ENCODE results near the gene HLA-B. TPM values are rescaled to one million over a fixed set of nuclear protein-coding genes. Genes with fewer than 3 reads are reported as not detected.

Gene HLA-B
- total RNA-seq, 1 donor from 2014 or later = 562 TPM

DNA sequence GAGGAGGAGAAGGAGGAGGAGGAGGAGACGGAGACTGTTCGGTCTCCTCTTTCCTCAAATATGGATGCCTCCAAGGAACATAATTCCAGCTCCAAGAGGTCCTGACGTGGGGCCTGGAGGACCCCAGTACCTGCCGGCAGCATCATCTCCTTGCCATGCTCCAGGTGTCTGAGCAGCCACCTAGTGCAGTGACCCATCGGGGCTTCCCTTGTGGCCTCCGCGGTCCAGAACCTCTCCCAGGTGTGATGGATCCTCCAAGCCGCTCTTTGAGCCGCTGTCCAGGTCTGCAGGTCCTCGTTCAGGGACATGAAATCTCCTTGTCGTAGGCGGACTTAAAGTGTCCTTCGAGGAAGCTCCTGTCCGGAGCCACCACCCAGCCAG, 49.3 kb downstream of the HLA-B start:
- DNase-seq (ENCODE audit: low spot score) = no peak

DNA sequence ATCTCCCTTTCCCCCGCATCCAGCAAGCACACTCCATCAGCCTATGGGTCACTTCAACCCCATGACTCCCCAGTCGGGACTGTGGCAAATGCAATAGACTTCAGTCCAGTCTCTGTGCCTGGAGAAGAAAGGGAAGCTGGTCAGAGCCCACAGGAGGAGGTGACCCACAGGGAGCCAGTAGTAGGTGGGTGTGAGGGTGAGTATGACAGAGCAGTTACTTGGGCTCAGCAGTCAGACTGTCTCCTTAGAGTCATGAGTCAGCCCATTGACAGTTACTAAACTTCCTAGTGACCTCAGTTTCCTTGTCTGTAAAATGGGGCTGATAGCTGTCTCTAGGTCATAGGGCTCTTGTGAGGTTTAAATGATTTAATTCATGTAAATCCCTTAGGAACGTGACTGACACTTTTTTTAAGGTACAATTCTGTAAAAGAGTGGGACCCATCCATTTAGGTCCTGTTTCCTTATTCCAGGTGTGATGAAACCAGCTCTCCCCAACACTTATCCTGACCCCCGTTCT, 51.2 kb downstream of the HLA-B start:
- DNase-seq (ENCODE audit: low spot score) = no peak

DNA sequence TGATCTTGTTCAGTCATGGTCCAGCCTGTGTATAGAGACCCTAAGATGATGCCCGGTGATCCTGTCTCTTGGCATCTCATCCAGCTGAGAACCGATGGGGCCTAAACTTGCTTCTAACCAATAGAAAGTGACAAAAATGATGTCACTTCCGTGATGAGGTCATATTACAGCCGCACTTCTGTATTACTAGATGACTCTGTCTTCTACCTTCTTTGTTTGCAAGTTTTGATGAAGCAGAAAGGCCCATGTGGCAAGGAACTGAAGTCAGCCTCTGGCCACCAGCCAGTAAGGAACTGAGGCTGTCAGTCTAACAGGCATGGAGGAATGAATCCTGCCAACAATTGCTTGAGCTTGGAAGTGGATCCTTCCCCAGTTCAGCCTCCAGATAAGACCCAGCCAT, 52.3 kb downstream of the HLA-B start:
- no peak for DNase-seq (ENCODE audit: low spot score)

Other genes starting within 250 kb of the HLA-B start
- gene C6orf15, start 244.6 kb downstream of the HLA-B start, total RNA-seq = not detected
- 0.10 TPM for gene PSORS1C1, start 242.4 kb downstream of the HLA-B start, total RNA-seq
- gene CDSN, start 236.7 kb downstream of the HLA-B start, total RNA-seq = not detected
- gene PSORS1C2, start 218.1 kb downstream of the HLA-B start, total RNA-seq = not detected
- 23.4 TPM for gene CCHCR1, start 199.4 kb downstream of the HLA-B start, total RNA-seq
- 5.9 TPM for gene TCF19, start 198.6 kb downstream of the HLA-B start, total RNA-seq
- 9.5 TPM for gene POU5F1, start 186.5 kb downstream of the HLA-B start, total RNA-seq
- 451 TPM for gene HLA-C, start 85.1 kb downstream of the HLA-B start, total RNA-seq
- 27.7 TPM for gene MICA, start 46.4 kb upstream of the HLA-B start, total RNA-seq
- gene MICB, start 141.0 kb upstream of the HLA-B start, total RNA-seq = 2.9 TPM
- not detected for gene MCCD1, start 171.8 kb upstream of the HLA-B start, total RNA-seq
- 368 TPM for gene DDX39B, start 184.8 kb upstream of the HLA-B start, total RNA-seq
- gene ATP6V1G2, start 189.4 kb upstream of the HLA-B start, total RNA-seq = 0.65 TPM
- gene NFKBIL1, start 190.4 kb upstream of the HLA-B start, total RNA-seq = 21.9 TPM
- gene LTA, start 215.1 kb upstream of the HLA-B start, total RNA-seq = not detected
- gene TNF, start 218.4 kb upstream of the HLA-B start, total RNA-seq = 0.36 TPM
- gene LTB, start 225.2 kb upstream of the HLA-B start, total RNA-seq = 0.42 TPM
- gene LST1, start 229.1 kb upstream of the HLA-B start, total RNA-seq = 6.7 TPM
- gene NCR3, start 235.8 kb upstream of the HLA-B start, total RNA-seq = not detected